Transverse colon (tissue), 4 donors: ENCODE measurements around the gene FCRL2. TPM values are rescaled to one million over a fixed set of nuclear protein-coding genes. Genes with fewer than 3 reads are reported as not detected.

ENCODE experiments used
- DNase-seq: peaks from one replicate; pipeline ENCODE4 v3.0.0-alpha.2; 2019
- H3K27ac ChIP-seq, 4 donors: fragments of 200-600 bp; sonication (generic); 2 replicates each; pipeline ENCODE4 v1.5.1; 2016 to 2018; ENCODE audit warnings: inconsistent platforms in 4 of 4
- H3K27me3 ChIP-seq: fragments of 200-600 bp; sonication (generic); 2 replicates; pipeline ENCODE4 v1.5.1; 2017; ENCODE audit warnings: inconsistent platforms
- H3K36me3 ChIP-seq, 4 donors: fragments of 200-600 bp; sonication (generic); 2 replicates each; pipeline ENCODE4 v1.5.1; 2017 to 2019; ENCODE audit warnings: inconsistent platforms in 4 of 4
- H3K4me1 ChIP-seq, 4 donors: fragments of 200-600 bp; sonication (generic); 2 replicates each; pipeline ENCODE4 v1.5.1; 2017 to 2020; ENCODE audit warnings: inconsistent platforms in 4 of 4
- H3K4me3 ChIP-seq, 4 donors: fragments of 200-600 bp; sonication (generic); 1 replicate in 1 of 4; 2 replicates in 3 of 4; pipeline versions ENCODE4 v1.5.1 to v1.6.1; 2017 to 2019; ENCODE audit warnings: inconsistent platforms in 4 of 4
- H3K9me3 ChIP-seq, 2 donors: fragments of 200-600 bp; sonication (generic); 2 replicates each; pipeline ENCODE4 v1.5.1; 2017 to 2019; ENCODE audit warnings: inconsistent platforms in 2 of 2
- EP300 ChIP-seq: sonication (generic); formaldehyde crosslinking; IDR thresholded peaks from one replicate; pipeline ENCODE4 v1.6.1; 2017; ENCODE audit warnings: antibody characterized with exemption, low read depth
- POLR2A ChIP-seq: fragments of 450-650 bp; IDR thresholded peaks from one replicate; pipeline ENCODE4 v1.6.1; 2016; ENCODE audit warnings: antibody characterized with exemption, mild to moderate bottlenecking, moderate library complexity
- POLR2AphosphoS5 ChIP-seq, 3 donors: sonication (generic); formaldehyde crosslinking; IDR thresholded peaks; one replicate each; pipeline ENCODE4 v1.6.1; 2016; ENCODE audit warnings: antibody characterized with exemption in 3 of 3
- WGBS, 2 donors: methylation state at CpG; one replicate each; pipeline ENCODE4 v1.1.5; 2018; ENCODE audit warnings: low coverage in 1 of 2; 5-methylcytosine and 5-hydroxymethylcytosine counted together
- in situ Hi-C, 4 donors: fragments of 200-750 bp; cut with MboI; loops; one replicate each; pipeline versions ENCODE4 v1.15.0 to v1.15.1; 2017; ENCODE audit warnings: low sequenced_read_pairs in 3 of 4, low pct_ligation_motif_present in 1 of 4, low pct_unique_long_range_greater_than_20kb in 1 of 4
- intact Hi-C: fragments of 100-400 bp; cut with DNase I; formaldehyde crosslinking; loops from one replicate; pipeline ENCODE4 v1.15.1; 2023; ENCODE audit warnings: low total_unique reads
- total RNA-seq, 4 donors: library from RNA; depleted of rRNA; stranded (reverse); fragments of >200 nt; gene quantifications; one replicate each; pipeline ENCODE4 v1.1.0, GENCODE V29; 2016
- TF ChIP-seq, protein P1 (sequence below), 5 experiments: fragments of 200-600 bp in 3 of 5; fragments of 450-650 bp in 2 of 5; sonication (generic) in 3 of 5; IDR thresholded peaks; 1 replicate in 2 of 5; 2 replicates in 3 of 5; pipeline ENCODE4 v1.5.1; 2016 to 2017; ENCODE audit warnings: antibody characterized with exemption in 5 of 5, inconsistent platforms in 3 of 5, mild to moderate bottlenecking in 2 of 5, moderate library complexity in 1 of 5

The FCRL2 gene, protein sequence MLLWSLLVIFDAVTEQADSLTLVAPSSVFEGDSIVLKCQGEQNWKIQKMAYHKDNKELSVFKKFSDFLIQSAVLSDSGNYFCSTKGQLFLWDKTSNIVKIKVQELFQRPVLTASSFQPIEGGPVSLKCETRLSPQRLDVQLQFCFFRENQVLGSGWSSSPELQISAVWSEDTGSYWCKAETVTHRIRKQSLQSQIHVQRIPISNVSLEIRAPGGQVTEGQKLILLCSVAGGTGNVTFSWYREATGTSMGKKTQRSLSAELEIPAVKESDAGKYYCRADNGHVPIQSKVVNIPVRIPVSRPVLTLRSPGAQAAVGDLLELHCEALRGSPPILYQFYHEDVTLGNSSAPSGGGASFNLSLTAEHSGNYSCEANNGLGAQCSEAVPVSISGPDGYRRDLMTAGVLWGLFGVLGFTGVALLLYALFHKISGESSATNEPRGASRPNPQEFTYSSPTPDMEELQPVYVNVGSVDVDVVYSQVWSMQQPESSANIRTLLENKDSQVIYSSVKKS
- total RNA-seq = 10 to 100 TPM in 1 of 4 donors, under 1 TPM in 2, not detected in 1; 0.37 to 10.8 (median 0.41) TPM

DNA sequence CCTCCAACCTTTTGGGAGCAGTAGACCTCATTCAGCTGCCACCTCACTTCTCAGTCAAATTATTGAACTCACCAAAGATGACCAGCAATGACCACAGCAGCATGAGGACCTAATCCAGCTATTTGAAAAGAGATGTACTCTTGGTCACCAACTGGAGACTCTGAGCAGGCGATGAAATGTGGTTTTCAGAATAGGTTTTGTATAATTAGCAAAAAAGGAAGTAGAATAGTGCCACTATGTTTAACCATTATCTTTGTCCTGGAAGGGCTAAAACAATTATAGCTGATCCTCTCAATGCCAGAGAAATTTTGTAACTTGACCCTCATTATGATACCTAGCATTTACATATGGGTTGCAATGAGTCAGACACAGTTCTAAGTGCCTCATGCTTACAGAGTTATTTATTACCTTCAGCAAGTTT lies at the start of gene FCRL2:
TSS of gene FCRL2 (minus strand) at position 162 of the 421 bp plus-strand sequence. CDS start at position 103, 59 bp downstream.
- no peak for DNase-seq
- TF ChIP-seq POLR2AphosphoS5 (IDR thresholded peaks at IDR 0.05) = no peak
- no peak for TF ChIP-seq EP300
- no peak for TF ChIP-seq POLR2A
- TF ChIP-seq, protein P1, sequence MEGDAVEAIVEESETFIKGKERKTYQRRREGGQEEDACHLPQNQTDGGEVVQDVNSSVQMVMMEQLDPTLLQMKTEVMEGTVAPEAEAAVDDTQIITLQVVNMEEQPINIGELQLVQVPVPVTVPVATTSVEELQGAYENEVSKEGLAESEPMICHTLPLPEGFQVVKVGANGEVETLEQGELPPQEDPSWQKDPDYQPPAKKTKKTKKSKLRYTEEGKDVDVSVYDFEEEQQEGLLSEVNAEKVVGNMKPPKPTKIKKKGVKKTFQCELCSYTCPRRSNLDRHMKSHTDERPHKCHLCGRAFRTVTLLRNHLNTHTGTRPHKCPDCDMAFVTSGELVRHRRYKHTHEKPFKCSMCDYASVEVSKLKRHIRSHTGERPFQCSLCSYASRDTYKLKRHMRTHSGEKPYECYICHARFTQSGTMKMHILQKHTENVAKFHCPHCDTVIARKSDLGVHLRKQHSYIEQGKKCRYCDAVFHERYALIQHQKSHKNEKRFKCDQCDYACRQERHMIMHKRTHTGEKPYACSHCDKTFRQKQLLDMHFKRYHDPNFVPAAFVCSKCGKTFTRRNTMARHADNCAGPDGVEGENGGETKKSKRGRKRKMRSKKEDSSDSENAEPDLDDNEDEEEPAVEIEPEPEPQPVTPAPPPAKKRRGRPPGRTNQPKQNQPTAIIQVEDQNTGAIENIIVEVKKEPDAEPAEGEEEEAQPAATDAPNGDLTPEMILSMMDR (IDR thresholded peaks at IDR 0.05) = no peak
- H3K4me1 ChIP-seq = peaks cover 0 to 26% (median 13%) of the 10 kb centered on the region in 4 donors
- H3K36me3 ChIP-seq = no peaks in the 10 kb centered on the region
- H3K27me3 ChIP-seq = no peaks in the 10 kb centered on the region
- intact Hi-C loops = no loop called here
- in situ Hi-C loops = no loop called here
- H3K9me3 ChIP-seq = no peaks in the 10 kb centered on the region
- H3K4me3 ChIP-seq = no peak within 1 kb of the TSS
- H3K27ac ChIP-seq = peak within 1 kb of the TSS in 2 of 4 donors; percentile 14 to 75
- 85 to 86% methylated on average over 1 of the region's 1 CpG for WGBS, 2 donors

DNA sequence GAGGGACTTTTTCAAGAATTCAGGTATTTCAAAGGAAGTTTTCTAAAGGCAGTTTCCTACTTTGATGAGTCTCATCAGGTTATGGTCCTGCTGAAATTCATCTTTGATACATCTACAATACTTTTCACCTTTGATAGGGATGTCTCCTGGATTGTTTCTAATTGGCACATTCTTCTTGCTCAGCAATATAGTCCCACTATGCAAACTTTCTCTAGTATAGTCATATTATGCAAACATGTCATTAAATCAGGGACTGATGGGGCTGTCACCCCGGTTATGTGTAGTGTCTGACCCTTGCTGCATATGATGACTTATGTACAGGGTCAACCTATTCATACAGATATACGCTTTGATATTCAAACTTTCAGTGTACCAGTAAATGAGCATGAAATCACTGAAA lies 43.4 kb upstream of the FCRL2 start:
- DNase-seq = no peak

DNA sequence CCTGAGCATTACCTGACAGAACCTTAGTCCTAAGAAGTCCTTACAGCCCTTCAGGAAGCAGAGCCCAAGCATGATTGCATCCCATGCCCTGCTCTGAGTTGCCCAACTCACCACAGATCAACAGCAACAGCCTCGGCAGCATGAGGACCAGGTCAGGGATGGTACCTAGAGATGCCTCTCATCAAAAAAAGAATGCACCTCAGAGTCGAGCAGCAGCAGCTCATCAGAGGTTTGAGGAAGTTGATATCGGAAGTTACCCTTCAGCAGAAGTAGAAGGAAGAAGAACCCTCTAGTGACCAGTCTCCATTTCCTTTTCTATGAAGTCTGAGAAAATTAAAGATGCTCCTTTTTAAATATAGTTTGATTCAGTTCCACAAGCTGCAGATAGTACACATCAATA lies 43.0 kb upstream of the FCRL2 start, which contains the start of gene FCRL1:
TSS of gene FCRL1 (minus strand) at position 225 of the 400 bp plus-strand sequence. CDS start at position 142, 83 bp downstream.
- in situ Hi-C loops = no loop called here
- Histone ChIP-seq H3K36me3 (no peaks in the 10 kb centered on the region), H3K27me3 (no peaks in the 10 kb centered on the region), H3K4me3 (no peak within 1 kb of the TSS), H3K9me3 (no peaks in the 10 kb centered on the region), H3K4me1 (no peaks in the 10 kb centered on the region), H3K27ac (no peak within 1 kb of the TSS)
- TF ChIP-seq, protein P1 (IDR thresholded peaks at IDR 0.05) = no peak
- no peak for TF ChIP-seq EP300
- TF ChIP-seq POLR2A = no peak
- TF ChIP-seq POLR2AphosphoS5 (IDR thresholded peaks at IDR 0.05) = no peak
- intact Hi-C loops = no loop called here
- 29 to 46% methylated on average over 1 to 3 of the region's 3 CpGs for WGBS, 2 donors
- no peak for DNase-seq

More for the DNA sequence above, 43.4 kb upstream of the FCRL2 start:
- Histone ChIP-seq H3K4me3 (no peak overlapping the region), H3K4me1 (no peaks in the 10 kb centered on the region), H3K36me3 (no peaks in the 10 kb centered on the region), H3K27ac (no peak overlapping the region), H3K27me3 (no peaks in the 10 kb centered on the region), H3K9me3 (no peaks in the 10 kb centered on the region)
- WGBS, 2 donors = 71 to 78% methylated on average over 2 of the region's 2 CpGs
- intact Hi-C loops (no loop called here), in situ Hi-C loops (no loop called here)
- TF ChIP-seq POLR2A = no peak
- TF ChIP-seq, protein P1 (IDR thresholded peaks at IDR 0.05) = no peak
- no peak for TF ChIP-seq EP300
- no peak for TF ChIP-seq POLR2AphosphoS5 (IDR thresholded peaks at IDR 0.05)

DNA sequence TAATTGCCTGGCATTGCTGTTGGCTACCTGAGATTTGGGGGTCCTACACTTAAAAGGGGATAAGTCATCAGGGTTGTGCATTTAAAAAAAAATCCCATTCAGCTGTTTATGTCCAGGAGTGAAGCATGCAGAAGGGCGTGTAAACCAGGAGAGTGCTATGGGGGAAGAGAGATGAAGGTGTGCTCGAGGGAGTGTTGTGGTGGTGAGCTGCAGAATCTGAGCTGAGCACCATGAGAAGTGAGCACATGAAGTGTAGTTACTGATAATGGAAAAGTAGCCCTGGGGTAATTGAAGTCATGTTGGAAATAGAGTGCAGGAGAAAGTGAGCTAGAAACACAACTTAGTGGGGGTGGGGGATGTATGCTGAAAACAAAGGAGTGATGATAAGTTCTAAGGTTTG lies 42.3 kb upstream of the FCRL2 start:
- in situ Hi-C loops = no loop called here
- DNase-seq = no peak
- Histone ChIP-seq H3K27me3 (no peaks in the 10 kb centered on the region), H3K27ac (no peak overlapping the region), H3K36me3 (no peaks in the 10 kb centered on the region), H3K4me1 (no peaks in the 10 kb centered on the region), H3K9me3 (peaks cover 0 to 6% of the 10 kb centered on the region in 2 donors), H3K4me3 (no peak overlapping the region)
- 60 to 71% methylated on average over 1 to 2 of the region's 2 CpGs for WGBS, 2 donors
- TF ChIP-seq EP300 (no peak), POLR2AphosphoS5 (IDR thresholded peaks at IDR 0.05) (no peak), POLR2A (no peak)
- TF ChIP-seq, protein P1 (IDR thresholded peaks at IDR 0.05) = no peak
- intact Hi-C loops = no loop called here
